Measurements from ENCODE around the gene MTG2. TPM values are rescaled to one million over a fixed set of nuclear protein-coding genes. Genes with fewer than 3 reads are reported as not detected.

Gene MTG2
- total RNA-seq, 1 experiment from 2014 or later, result 27.9 TPM

GRCh38 chr20:62168061-62168460 is 14.8 kb upstream of the MTG2 start:
- ATAC-seq, result no peak
- Mint-ChIP-seq H3K27me3 (ENCODE audit: low read depth) (no peaks in the 10 kb centered on the region), H3K27ac (no peak overlapping the region; the same call in 1 of the 2 replicates), H3K4me3 (no peak overlapping the region), H3K9me3 (no peaks in the 10 kb centered on the region), H3K4me1 (no peaks in the 10 kb centered on the region), H3K36me3 (peaks cover 33% of the 10 kb centered on the region)
- no peak for TF ChIP-seq E2F4 (CRISPR knock-in tag; IDR thresholded peaks at IDR 0.05; ENCODE audit: borderline replicate concordance, low read depth)
- TF ChIP-seq NR3C1 (CRISPR knock-in tag; conservative IDR thresholded peaks at IDR 0.05; ENCODE audit: low read depth), result no peak
- no peak for TF ChIP-seq ATF1 (CRISPR knock-in tag; IDR thresholded peaks at IDR 0.05)
- TF ChIP-seq RELA (CRISPR knock-in tag; IDR thresholded peaks at IDR 0.05; ENCODE audit: borderline replicate concordance), result no peak
- TF ChIP-seq AR (CRISPR knock-in tag; IDR thresholded peaks at IDR 0.05), result no peak
- TF ChIP-seq ZNF396 (CRISPR knock-in tag; IDR thresholded peaks at IDR 0.05; ENCODE audit: borderline replicate concordance), result no peak
- no peak for TF ChIP-seq ZNF423 (CRISPR knock-in tag; IDR thresholded peaks at IDR 0.05)
- no peak for TF ChIP-seq MYBL2 (CRISPR knock-in tag; IDR thresholded peaks at IDR 0.05)
- no peak for TF ChIP-seq IRF1 (CRISPR knock-in tag; IDR thresholded peaks at IDR 0.05)
- DNase-seq (ENCODE audit: low spot score), result no peak
- POLR2A ChIA-PET, result no interaction called here
- CTCF ChIA-PET, result interaction anchor here (0.7 kb wide), 1 partner anchor 829 kb away, joined by 3 read pairs; no protein-coding TSS in a partner anchor

- Mint-ChIP-seq H3K4me1 (no peaks in the 10 kb centered on the region), H3K27me3 (ENCODE audit: low read depth) (no peaks in the 10 kb centered on the region), H3K36me3 (peaks cover 31% of the 10 kb centered on the region), H3K4me3 (no peak overlapping the region), H3K27ac (no peak overlapping the region), H3K9me3 (no peaks in the 10 kb centered on the region)
- ATAC-seq, result no peak
- ChIA-PET CTCF (no interaction called here), POLR2A (no interaction called here)
- DNase-seq (ENCODE audit: low spot score), result no peak
- TF ChIP-seq NR3C1 (CRISPR knock-in tag; conservative IDR thresholded peaks at IDR 0.05; ENCODE audit: low read depth) (no peak), ATF3 (CRISPR knock-in tag; conservative IDR thresholded peaks at IDR 0.05) (no peak), KAT7 (CRISPR knock-in tag; IDR thresholded peaks at IDR 0.05; ENCODE audit: borderline replicate concordance) (no peak), ATF1 (CRISPR knock-in tag; IDR thresholded peaks at IDR 0.05) (no peak), PREB (CRISPR knock-in tag; IDR thresholded peaks at IDR 0.05; ENCODE audit: borderline replicate concordance) (no peak), MAX (CRISPR knock-in tag; IDR thresholded peaks at IDR 0.05) (no peak), ZNF281 (CRISPR knock-in tag; IDR thresholded peaks at IDR 0.05) (no peak), ZNF512 (CRISPR knock-in tag; IDR thresholded peaks at IDR 0.05; ENCODE audit: borderline replicate concordance) (no peak), NFE2L1 (CRISPR knock-in tag; IDR thresholded peaks at IDR 0.05) (no peak), AR (CRISPR knock-in tag; IDR thresholded peaks at IDR 0.05) (no peak), ZNF232 (CRISPR knock-in tag; IDR thresholded peaks at IDR 0.05) (no peak), ZNF423 (CRISPR knock-in tag; IDR thresholded peaks at IDR 0.05) (no peak), ERG (CRISPR knock-in tag; IDR thresholded peaks at IDR 0.05) (no peak)
These were observed 13.9 kb upstream of the MTG2 start for GRCh38 chr20:62168890-62169435.

Data from WTC11 (cell line).